Measurements from ENCODE around the gene OGFOD1. TPM values are rescaled to one million over a fixed set of nuclear protein-coding genes. Genes with fewer than 3 reads are reported as not detected.

Gene OGFOD1
- total RNA-seq, 1 experiment from 2014 or later: 95.5 TPM

Other genes with a start within 250 kb of the OGFOD1 start
- gene AMFR, start 26.0 kb upstream of the OGFOD1 start, total RNA-seq (2014; rRNA removed; shearing (Covaris generic)): 79.7 and 87.8 TPM in 2 replicates
- 93.0 and 147 TPM in 2 replicates for gene NUDT21, start 222 bp upstream of the OGFOD1 start, total RNA-seq (2014; rRNA removed; shearing (Covaris generic))
- gene BBS2, start 68.5 kb downstream of the OGFOD1 start, total RNA-seq (2014; rRNA removed; shearing (Covaris generic)): 46.6 and 52.3 TPM in 2 replicates
- not detected in 2 replicates for gene MT4, start 113.5 kb downstream of the OGFOD1 start, total RNA-seq (2014; rRNA removed; shearing (Covaris generic))
- not detected in 2 replicates for gene MT3, start 138.0 kb downstream of the OGFOD1 start, total RNA-seq (2014; rRNA removed; shearing (Covaris generic))
- gene MT2A, start 157.0 kb downstream of the OGFOD1 start, total RNA-seq (2014; rRNA removed; shearing (Covaris generic)): 98.0 and 122 TPM in 2 replicates
- gene MT1E, start 174.2 kb downstream of the OGFOD1 start, total RNA-seq (2014; rRNA removed; shearing (Covaris generic)): not detected in 2 replicates
- gene MT1M, start 181.1 kb downstream of the OGFOD1 start, total RNA-seq (2014; rRNA removed; shearing (Covaris generic)): not detected in 2 replicates
- not detected in 2 replicates for gene MT1A, start 187.1 kb downstream of the OGFOD1 start, total RNA-seq (2014; rRNA removed; shearing (Covaris generic))
- not detected in 2 replicates for gene MT1B, start 200.3 kb downstream of the OGFOD1 start, total RNA-seq (2014; rRNA removed; shearing (Covaris generic))
- gene MT1F, start 206.4 kb downstream of the OGFOD1 start, total RNA-seq (2014; rRNA removed; shearing (Covaris generic)): 0.14 TPM in 1 of 2 replicates, not detected in the other
- gene MT1G, start 216.5 kb downstream of the OGFOD1 start, total RNA-seq (2014; rRNA removed; shearing (Covaris generic)): not detected in 2 replicates
- gene MT1H, start 218.3 kb downstream of the OGFOD1 start, total RNA-seq (2014; rRNA removed; shearing (Covaris generic)): not detected in 2 replicates
- gene MT1X, start 230.9 kb downstream of the OGFOD1 start, total RNA-seq (2014; rRNA removed; shearing (Covaris generic)): 78.7 and 86.8 TPM in 2 replicates

Measured in H4 (cell line).